GM19372 (cell line): ENCODE results near the gene RARG.
"Not testable (repeated sequence)": the region's sequence is repeated elsewhere in the genome, so short reads cannot be mapped to it uniquely, and the experiment has no call there.

Experiments
- ATAC-seq: cut with Tn5 transposase; IDR thresholded peaks from one replicate; pipeline ENCODE4 v1.9.1; 2021; ENCODE audit warnings: mild to moderate bottlenecking, low read depth, moderate library complexity; ENCODE audit not compliant: unreplicated experiment

RARG gene

DNA sequence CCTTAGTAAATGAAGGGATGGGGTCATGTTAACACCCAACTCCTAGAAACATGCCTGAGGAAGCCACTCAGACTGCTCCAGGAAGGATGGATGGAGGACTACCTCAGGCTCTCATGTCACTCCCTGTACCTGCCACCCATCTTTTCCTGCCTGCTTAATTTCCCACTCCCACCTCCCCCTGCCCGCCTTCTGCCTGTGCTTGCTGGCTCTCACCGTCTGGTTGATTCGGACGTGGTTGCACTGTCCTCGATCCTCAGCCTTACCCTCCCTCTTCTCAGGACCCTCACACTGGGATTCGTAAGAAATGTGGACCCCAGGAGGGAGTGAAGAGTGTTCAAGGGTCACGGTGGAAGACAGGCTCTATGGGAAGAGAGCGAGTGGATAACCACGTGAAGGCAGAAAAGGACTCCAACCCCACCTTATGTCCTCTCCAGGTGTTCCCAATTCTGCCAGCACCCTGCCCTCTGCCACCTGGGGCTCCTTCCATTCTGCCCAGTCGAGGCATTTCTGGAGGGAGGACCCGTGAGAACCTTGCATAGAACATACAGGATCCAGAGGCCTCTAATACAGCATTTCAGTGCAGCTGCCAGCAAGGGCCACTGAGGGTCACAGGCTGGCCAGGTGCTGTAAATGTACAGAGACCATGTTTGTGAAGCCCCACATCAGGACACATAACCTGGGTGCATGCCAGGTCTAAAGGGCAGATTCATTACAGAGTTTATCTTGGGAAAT is 37.9 kb downstream of the RARG start:
- no peak for ATAC-seq

DNA sequence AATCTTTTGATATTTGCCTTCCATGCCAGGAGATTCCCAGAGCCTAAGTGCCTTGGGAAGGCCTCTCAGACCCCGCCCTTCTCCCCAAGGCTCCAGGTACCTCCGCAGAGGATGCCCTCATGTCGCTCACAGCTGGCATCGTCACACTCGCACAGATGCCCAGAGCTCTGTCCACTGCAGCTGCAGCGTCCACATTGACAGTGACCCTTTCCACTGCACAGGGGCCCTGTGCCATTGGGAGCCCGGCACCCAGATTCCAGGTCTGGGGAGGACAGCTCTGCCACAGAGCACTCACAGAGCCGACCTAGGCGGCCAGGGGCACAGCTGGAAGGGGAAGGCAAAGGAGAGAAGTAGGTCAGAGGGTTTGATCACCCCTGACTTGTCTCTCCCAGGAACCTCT is 39.0 kb downstream of the RARG start:
- no peak for ATAC-seq

DNA sequence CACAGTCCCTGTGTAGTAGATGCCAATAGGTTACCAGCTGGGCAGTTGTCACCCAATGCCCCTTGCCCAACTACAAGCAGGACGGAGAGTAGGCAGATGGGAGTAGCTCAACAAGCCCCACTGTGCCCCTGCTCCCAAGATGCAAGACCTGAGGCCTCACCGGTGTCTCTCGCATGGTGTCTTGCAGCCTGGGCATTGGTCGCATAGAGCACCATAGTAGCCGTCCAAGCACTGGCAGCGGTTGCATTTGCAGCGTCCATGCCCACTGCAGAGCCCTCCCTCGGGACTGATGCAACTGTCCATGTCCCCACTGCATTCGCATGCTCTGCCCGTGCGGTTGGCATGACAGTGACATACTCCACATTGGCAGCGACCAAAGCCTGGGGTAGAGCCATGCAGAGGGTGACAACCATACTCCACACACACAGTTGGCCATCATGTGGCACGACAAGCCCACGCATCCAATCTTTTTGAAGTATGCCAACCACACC is 39.4 kb downstream of the RARG start:
- no peak for ATAC-seq

DNA sequence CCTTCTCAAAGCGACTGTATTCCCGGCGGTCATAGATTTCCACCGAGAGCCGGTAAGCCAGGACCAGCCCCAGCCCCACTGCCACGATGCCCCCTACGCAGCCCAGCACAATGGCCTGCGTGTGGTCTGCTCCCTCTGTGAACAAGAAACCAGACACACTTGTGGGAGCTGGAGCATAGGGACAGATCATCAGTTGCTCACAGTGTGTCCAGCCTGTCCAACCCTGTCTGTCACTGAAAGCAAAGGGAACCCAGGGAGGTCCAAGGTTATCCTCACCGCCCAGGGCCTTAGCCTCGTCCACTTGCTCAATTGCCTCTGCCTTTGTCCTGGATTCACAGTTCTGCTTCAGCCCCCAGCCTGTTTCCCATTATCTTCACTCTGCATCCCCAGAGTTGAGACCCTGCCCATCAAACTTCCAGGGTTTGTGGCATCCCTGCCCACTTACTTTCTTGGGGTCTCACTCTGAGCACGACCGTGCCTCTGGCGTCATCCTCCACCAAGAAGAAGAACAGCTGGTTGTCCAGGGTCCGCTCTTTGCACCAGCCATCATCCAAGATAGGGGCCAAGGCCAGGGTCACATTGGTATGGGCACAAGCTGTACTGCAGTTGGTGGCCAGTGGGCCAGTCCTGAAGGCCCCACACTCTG is 40.0 kb downstream of the RARG start:
- ATAC-seq: no peak

DNA sequence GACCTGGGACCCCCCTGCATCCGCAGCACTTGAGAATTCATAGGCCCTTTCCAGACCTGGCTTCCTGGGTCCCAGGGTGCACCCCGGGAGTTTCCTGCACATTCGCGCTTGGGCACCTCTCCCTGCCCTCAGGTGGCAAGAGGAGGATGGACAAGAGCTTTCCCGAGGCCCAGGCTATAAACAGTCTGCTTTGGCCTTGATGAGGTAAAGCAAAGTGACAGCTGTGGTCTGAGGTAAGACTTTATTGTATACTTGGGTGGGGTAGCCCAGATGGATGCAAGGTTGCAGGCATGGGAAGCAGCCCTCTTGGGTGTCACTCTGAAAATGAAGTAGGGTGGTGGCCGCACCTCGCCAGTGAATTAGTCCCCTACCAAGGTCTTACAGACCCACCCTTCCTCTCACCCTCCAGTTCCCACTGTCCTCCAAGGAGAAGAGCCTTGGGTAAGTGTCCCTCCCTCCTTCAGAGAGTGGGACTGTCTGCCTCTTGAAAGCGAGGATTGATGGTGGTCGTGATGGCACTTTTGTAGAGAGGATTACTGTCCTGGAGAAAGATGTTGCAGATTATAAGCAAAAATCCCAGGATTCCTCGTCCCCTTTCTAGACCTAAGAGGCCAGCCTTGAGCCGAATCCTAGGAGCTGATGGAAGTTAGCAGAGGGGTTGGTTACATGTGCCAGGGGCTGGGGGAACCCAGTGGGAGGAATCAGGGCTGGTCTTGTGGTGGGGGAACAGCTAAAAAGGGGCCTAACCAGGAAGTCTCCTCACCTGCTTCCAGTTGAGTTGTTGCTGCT is 40.7 kb downstream of the RARG start:
- ATAC-seq: no peak

DNA sequence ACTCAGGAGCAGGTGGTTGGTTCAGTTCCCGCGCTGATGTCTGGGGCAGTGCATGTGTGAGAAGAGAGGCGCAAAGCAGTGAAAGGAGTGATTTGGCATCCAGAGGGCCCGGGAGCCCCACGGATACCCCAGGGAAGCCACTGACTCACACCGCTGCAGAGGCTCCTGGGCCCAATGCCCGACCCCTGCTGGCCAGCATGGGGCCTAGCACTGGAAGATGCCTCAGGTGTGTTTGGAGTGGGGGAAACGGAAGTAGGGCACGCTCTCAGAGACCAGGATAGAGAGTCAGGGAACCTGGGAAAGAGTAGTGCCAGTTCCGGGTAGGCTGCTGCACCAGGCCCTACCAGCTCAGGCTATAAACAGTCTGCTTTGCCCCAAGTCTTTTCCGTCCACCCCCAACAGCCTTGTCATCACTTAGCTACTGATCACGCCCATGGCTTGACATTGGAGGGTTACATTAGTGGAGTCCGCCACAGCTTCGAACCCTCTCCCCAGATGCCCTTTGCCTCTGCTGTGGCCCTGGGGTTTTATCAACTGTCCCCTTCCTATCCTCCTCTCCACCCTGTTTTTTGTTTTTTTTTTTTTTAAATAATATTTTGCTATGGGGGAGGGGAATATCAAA is 41.8 kb downstream of the RARG start:
- ATAC-seq: no peak

DNA sequence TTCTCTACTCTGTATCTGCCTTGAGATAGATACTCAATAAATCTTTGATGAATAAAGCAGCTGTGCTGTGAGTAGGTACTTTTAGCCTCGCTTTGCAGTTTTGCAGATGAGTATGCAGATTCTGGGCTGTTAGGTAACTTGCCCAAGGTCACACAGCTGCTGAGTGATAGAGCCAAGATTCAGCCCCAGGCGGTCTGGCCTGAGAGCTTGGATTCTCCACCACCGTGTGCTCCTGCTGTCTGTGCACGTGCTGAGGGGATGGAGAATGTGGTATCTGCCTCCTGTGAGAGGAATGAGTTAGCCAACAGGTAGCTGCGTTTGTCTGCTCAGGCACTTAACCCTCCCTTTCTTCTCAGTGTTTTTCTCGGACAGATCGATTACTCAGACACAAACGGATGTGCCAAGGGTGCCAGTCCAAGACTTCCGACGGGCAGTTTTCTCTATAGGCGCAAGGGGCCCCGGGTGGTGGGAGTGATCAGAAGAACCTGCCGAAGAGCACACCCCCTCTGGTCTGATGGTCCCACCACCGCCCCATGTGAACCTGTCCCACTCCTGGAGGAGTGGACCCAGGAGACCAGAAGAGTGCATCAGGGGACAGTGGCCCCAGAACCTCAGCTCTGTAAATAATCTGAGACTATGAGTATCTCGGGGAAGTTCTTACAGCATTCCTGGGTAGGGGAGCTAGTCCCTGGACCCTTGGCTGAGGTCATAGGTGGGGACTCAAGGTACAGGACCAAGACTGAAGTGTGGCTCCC is 44.7 kb downstream of the RARG start:
- no peak for ATAC-seq

DNA sequence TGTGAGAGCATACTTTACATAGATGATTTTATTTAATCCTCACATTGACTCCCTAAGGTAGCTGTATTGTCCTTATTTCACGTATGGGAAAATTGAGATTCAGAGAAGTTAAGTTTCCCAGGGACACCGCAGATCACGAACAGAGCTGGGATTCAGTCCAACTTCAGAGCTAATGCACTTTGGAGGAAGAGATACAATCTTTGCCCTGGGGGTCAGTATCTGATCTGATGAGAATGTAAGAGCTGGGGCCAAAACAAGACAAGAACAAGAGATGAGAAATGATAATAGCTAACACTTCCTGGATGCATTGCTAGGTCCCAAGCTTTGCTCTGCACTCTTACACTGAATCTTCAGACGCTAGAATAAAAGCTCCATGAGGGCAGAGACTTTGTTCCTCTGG is 45.3 kb downstream of the RARG start:
- no peak for ATAC-seq

DNA sequence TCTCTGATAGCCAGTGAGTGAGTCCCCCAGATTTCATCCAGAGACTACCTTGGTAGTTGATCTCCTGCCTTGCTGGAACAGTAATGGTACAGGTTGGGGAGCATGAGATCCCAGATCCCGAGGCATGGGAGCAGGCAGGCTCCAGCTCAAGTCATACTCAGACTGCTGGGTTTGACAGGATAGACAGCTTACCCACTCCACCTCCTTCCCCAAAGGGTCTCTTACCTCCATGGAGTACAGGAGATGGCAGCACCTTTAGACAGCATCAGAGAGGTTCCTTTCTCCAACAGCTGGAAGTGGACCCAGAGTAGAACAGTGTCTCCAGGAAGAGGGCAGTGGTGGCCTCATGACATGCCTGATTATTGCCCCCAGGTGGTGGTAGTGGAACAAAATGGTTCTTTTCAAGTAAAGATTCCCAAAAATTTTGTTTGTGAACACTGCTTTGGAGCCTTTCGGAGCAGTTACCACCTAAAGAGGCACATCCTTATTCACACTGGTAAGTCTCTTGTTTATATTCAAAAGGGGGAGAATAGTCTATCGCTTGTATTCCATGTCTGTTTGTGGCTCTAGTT is 46.3 kb downstream of the RARG start:
- no peak for ATAC-seq

DNA sequence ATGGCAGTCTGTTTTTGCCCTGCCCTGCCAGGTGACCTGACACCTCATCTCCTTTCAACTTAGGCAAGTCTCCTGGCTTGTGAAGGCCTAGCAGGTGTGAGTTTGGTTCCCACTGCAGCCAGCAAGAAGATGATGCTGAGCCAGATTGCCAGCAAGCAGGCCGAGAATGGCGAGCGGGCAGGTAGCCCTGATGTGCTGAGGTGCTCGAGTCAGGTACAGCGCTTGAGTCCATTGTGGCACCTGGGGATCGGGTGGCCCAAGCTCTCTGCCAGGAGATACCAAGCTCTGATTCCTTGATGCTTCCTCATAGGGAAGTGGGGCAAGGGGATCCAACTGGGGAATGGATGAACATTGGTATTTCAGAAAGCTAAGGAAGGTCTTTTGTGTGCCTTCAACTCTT is 47.2 kb downstream of the RARG start:
- no peak for ATAC-seq

DNA sequence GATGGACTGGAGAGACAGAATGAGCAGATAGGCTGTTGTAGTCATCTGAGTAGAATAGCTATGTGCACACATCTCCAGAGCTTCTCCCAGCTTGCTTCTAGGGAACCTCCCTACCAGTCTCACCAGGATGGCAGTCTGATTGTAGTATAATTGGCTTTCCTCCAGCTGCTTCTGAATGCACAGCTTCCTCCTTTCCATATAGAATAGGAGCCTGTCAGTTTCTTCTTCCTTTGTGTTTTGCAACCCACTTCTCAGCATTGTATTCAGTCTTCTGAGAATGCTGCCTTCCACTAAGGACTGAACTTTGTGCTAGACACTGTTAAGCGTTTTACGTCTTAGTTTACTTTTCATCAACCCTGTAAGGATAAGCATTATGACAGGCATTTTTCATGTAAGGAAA is 49.1 kb downstream of the RARG start:
- ATAC-seq: no peak

DNA sequence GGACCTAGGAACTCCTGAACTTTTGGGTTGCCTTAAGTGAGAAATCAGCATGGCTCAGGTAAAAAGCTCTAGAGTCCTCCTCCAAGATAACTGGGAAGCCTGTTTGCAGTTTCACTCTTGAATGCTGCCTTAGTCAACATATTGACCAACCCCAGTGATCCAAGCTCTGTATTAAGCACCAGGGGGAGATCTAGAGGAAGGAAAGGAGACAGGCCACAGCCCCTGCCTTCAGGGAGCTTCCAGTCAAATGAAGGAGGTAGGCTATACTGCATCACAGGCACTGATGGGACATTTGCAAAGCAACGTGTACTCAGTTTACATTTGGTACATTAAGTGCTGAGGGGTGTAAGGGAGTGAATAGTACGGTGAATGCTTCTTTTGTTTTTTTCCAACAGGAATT is 50.1 kb downstream of the RARG start:
- no peak for ATAC-seq

DNA sequence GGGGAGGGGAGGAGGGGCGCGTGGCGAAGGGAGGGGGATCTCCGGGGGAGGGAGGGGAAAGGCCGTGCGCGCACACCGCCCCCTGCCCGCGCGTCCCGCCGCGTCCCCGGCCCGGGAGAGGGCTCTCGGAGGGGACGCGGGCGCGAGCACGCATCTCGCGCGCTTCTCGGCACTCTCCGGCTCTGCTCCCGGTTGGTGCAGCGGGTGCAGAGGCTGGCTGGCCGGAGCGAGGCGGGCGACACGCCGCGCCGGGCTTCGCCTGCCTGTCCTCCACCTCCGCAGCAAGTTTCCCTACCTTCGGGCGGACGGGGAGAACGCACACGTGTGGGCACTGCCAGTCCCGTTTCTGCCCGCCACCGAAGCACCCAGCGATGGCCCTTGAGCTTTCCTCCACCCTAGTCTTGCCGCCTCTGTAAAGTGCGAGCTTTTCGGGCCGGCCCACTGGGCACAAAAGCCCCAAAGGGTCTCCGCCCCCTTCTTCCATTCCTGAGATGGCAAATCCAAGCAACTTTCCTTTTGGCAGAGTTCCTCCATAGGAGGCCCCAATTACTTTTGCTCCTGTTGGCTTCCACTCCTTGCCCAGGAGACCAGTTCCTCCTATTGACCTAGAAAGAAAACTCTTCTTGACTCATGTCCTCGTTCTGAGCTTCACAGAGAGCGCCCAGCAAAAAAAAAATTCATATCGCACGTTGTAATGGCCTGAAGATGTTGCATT is 50.9 kb downstream of the RARG start:
- peak; percentile 38 for ATAC-seq

DNA sequence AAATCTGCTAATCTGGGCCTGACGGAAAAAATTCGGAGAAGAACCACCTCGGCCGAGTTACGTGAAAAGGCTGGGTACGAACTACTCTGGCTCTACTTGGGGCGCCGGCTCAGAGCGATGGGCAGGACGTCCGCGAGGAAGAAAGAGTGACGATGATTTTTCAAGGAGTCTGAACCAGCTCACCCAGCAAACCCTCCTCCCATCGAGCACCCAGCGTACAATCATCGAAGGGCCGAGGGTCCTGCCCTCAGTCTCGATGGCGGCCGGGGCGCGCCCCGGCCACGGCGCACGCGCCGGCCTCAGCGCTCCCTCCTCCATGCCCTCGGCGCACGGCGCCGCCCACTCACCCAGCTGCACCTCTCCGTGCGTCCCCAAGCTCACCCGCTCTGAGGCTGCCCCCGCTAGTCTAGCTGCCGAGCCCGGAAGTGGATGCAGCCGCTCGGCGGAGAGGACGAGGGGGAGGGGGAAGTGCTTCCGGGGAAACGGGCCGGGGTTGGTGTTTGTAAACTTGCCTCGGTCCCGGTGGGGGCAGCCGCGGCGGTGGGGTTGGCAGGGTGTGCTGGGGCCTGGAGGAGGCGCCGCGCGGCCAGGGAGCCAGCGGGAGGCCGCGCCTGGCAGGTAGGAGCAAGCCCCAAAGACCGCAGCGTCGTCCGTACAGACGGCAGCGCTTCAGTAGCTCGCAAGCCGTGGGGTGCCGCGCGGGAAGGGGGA is 51.6 kb downstream of the RARG start, which contains the start of the genes CSAD and ZNF740:
Gene CSAD, minus strand, starts transcription at position 706 of the 711 bp plus-strand sequence. CDS start 7,455 bp downstream, outside the sequence.
Gene ZNF740, plus strand, starts transcription at position 503 of the 711 bp plus-strand sequence. CDS start 1,262 bp downstream, outside the sequence.
- peak; percentile 93 for ATAC-seq

DNA sequence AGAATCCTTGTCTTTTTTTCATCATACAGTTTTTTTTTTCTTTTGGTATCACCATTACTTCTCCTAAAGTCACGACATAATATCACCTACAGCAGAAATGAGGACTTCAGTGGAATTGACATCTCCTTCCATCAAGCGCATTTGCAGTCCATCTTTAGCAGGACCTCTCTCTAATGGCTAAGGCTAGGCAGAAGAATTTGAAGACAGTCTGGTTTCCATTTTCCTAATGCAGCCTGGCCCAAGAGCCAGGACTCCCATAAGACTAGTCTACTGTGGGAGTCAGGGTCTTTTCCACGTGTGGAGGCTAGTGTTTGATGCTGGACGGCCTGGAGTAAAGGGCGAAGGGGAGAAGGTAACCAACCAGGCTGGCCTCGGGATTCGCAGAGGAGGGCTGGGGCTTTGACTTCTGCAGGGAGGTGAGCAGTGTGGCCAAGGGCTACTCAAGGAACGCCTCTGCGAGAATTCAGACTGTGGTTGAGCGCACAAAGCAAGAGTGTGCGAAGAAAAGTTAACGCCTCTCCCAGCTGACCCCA is 52.3 kb downstream of the RARG start:
- peak; percentile 11 for ATAC-seq

DNA sequence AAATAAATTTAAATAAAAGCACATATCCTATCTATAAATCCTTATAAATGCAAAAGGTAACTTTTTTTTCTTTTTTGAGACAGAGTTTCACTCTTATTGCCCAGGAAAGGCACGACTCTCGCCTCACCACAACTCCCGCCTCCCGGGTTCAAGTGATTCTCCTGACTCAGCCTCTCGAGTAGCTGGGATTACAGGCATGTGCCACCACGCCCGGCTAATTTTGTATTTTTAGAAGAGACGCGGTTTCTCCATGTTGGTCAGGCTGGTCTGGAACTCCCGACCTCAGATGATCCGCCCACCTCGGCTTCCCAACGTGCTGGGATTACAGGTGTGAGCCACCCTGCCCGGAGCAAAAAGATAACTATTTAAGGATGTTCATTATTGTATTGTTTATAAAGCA is 53.2 kb downstream of the RARG start:
- not testable (repeated sequence) for ATAC-seq

DNA sequence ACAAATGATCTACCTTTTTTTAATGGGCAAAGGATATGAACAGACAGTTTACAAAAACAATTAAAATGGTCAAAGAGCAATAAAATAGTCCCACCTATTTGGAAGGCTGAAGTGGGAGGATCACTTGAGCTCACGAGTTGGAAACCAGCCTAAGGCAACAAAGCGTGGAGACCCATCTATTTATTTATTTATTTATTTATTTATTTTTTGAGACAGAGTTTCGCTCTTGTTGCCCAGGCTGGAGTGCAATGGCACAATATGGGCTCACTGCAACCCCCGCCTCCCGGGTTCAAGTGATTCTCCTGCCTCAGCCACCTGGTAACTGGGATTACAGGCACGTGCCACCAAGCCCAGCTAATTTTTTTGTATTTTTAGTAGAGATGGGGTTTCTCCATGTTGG is 54.6 kb downstream of the RARG start:
- ATAC-seq: not testable (repeated sequence)

DNA sequence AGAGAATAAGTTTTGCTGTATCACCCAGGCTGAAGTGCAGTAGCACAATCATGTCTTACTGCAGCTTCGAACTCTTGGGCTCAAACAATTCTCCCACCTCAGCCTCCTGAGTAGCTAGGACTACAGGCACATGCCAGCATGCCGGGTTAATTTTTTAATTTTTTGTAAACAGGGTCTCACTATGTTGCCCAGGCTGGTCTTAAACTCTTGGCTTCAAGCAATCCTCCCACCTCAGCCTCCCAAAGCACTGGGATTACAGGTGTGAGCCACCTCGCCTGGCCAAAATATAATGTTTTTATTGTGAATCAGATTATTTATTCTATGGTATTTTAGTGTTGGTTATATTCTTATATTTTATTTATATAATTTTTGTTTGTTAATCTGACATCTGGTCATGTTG is 55.3 kb downstream of the RARG start:
- ATAC-seq: no peak
